Keratinocyte (primary cell): ENCODE measurements around the gene NTMT1. TPM values are rescaled to one million over a fixed set of nuclear protein-coding genes. Genes with fewer than 3 reads are reported as not detected.

Source experiments
- DNase-seq: peaks from one replicate; pipeline ENCODE4 v3.0.0-alpha.2; 2011; ENCODE audit warnings: low read depth, missing footprints, low spot score
- FAIRE-seq: peaks from 2 replicates; lab custom pipeline; 2011; peaks lifted over from hg19 to GRCh38; lab: Jason Lieb, UNC
- H2AFZ ChIP-seq: 2 replicates; pipeline ENCODE4 v1.6.0; 2012; ENCODE audit warnings: low read length, control low read depth, inconsistent platforms; ENCODE audit not compliant: control insufficient read depth
- H3K27ac ChIP-seq: 2 replicates; pipeline ENCODE4 v1.5.1; 2011; ENCODE audit warnings: low read length; ENCODE audit not compliant: control insufficient read depth, insufficient read depth
- H3K27me3 ChIP-seq: 3 replicates; pipeline ENCODE4 v1.6.0; 2011; ENCODE audit warnings: low read length; ENCODE audit not compliant: control insufficient read depth, insufficient read depth; ENCODE audit errors: extremely low read depth
- H3K36me3 ChIP-seq, 2 experiments: 2 replicates in 1 of 2; 3 replicates in 1 of 2; pipeline ENCODE4 v1.5.1; 2011; ENCODE audit warnings: low read length in 2 of 2, mild to moderate bottlenecking in 1 of 2; ENCODE audit not compliant: control insufficient read depth in 2 of 2, insufficient read depth in 2 of 2; ENCODE audit errors: extremely low read depth in 1 of 2
- H3K4me1 ChIP-seq: 3 replicates; pipeline ENCODE4 v1.5.1; 2011; ENCODE audit warnings: low read length; ENCODE audit not compliant: control insufficient read depth, insufficient read depth; ENCODE audit errors: extremely low read depth
- H3K4me2 ChIP-seq: 3 replicates; pipeline ENCODE4 v1.6.0; 2011; ENCODE audit warnings: low read depth, low read length; ENCODE audit not compliant: control insufficient read depth, insufficient read depth; ENCODE audit errors: extremely low read depth
- H3K4me3 ChIP-seq, 3 experiments: fragments of 200-600 bp in 1 of 3; sonication (generic) in 1 of 3; 2 replicates in 2 of 3; 3 replicates in 1 of 3; pipeline ENCODE4 v1.5.1; 2011 to 2016; ENCODE audit warnings: low read length in 3 of 3, mild to moderate bottlenecking in 3 of 3, control low read depth in 2 of 3, inconsistent platforms in 1 of 3, low read depth in 1 of 3, mixed read lengths in 1 of 3, mixed run types in 1 of 3, moderate library complexity in 1 of 3; ENCODE audit not compliant: control insufficient read depth in 2 of 3, insufficient read depth in 2 of 3; ENCODE audit errors: extremely low read depth in 1 of 3
- H3K79me2 ChIP-seq: 2 replicates; pipeline ENCODE4 v1.6.0; 2012; ENCODE audit warnings: low read length; ENCODE audit not compliant: control insufficient read depth, insufficient read depth
- H3K9ac ChIP-seq: 3 replicates; pipeline ENCODE4 v1.6.0; 2011; ENCODE audit warnings: low read length; ENCODE audit not compliant: control insufficient read depth, insufficient read depth; ENCODE audit errors: extremely low read depth
- H3K9me1 ChIP-seq: 3 replicates; pipeline ENCODE4 v1.6.0; 2011; ENCODE audit warnings: low read length; ENCODE audit not compliant: control insufficient read depth, insufficient read depth; ENCODE audit errors: extremely low read depth
- H3K9me3 ChIP-seq: 2 replicates; pipeline ENCODE4 v1.5.1; 2012; ENCODE audit warnings: low read depth, low read length; ENCODE audit not compliant: control insufficient read depth
- H4K20me1 ChIP-seq: 3 replicates; pipeline ENCODE4 v1.6.0; 2011; ENCODE audit warnings: low read length; ENCODE audit not compliant: control insufficient read depth, insufficient read depth; ENCODE audit errors: extremely low read depth
- CTCF ChIP-seq, 3 experiments: IDR thresholded peaks in 1 of 3; conservative IDR thresholded peaks in 1 of 3; optimal IDR thresholded peaks in 1 of 3; 2 replicates in 2 of 3; 3 replicates in 1 of 3; pipeline versions ENCODE3 to v1.5.1; 2011; ENCODE audit warnings: low read length in 3 of 3, mild to moderate bottlenecking in 3 of 3, moderate library complexity in 2 of 3, control low read depth in 1 of 3, inconsistent platforms in 1 of 3; ENCODE audit not compliant: insufficient read depth in 2 of 3; ENCODE audit errors: extremely low read depth in 1 of 3
- EZH2 ChIP-seq: IDR thresholded peaks from one replicate; pipeline ENCODE4 v1.6.1; 2012; ENCODE audit warnings: inconsistent platforms, mild to moderate bottlenecking, low read length, moderate library complexity
- dilution Hi-C: fragments of 300-500 bp; cut with MboI; formaldehyde crosslinking; loops from one replicate; pipeline ENCODE4 v1.7.0; 2020; ENCODE audit warnings: low sequenced_read_pairs; ENCODE audit not compliant: extremely low pct_ligation_motif_present
- polyA plus RNA-seq, 5 experiments: library from polyadenylated mRNA; depleted of rRNA in 3 of 5; stranded (reverse) in 3 of 5; stranded (forward) in 1 of 5; unstranded in 1 of 5; fragments of >200 nt; gene quantifications; 1 replicate in 1 of 5; 2 replicates in 3 of 5; 3 replicates in 1 of 5; pipeline versions ENCODE4 v1.2.1 to v1.2.3, GENCODE V29; 2011 to 2012; ENCODE audit warnings: missing spikeins in 2 of 5, low read depth in 1 of 5, low replicate concordance in 1 of 5

NTMT1 gene
- polyA plus RNA-seq, 1 donor (not counting 4 experiments of a cell fraction or from before 2014, with no cell fraction given), result 50.2 TPM

- dilution Hi-C loops, result loop anchor here (25.0 kb wide), 1 partner anchor 450 kb away; no protein-coding TSS in a partner anchor
- Histone ChIP-seq H3K9me1 (no peaks in the 10 kb centered on the region), H2AFZ (no peak overlapping the region), H3K79me2 (no peaks in the 10 kb centered on the region), H3K4me2 (no peak overlapping the region), H3K36me3 (no peaks in the 10 kb centered on the region), H3K27me3 (no peaks in the 10 kb centered on the region), H3K4me1 (peaks cover 20% of the 10 kb centered on the region), H3K9ac (no peak overlapping the region), H3K4me3 (no peak overlapping the region), H4K20me1 (no peaks in the 10 kb centered on the region), H3K27ac (no peak overlapping the region), H3K9me3 (no peaks in the 10 kb centered on the region)
- FAIRE-seq (no peak), DNase-seq (no peak)
- TF ChIP-seq EZH2 (no peak), CTCF (optimal IDR thresholded peaks at IDR 0.05 in 1 of 3, IDR thresholded peaks at IDR 0.05 in 1 of 3, conservative IDR thresholded peaks at IDR 0.05 in 1 of 3; ENCODE audit: extremely low read depth in 1 of 3, insufficient read depth in 2 of 3, low read length in 3 of 3) (peak in 1 of 3 experiments; percentile 16)
Measured at GRCh38 chr9:129612123-129612522, 13.8 kb upstream of the NTMT1 start.

GRCh38 chr9:129612815-129613519 is 13.0 kb upstream of the NTMT1 start:
- dilution Hi-C loops, result loop anchor here (25.0 kb wide), 1 partner anchor 451 kb away; no protein-coding TSS in a partner anchor
- no peak overlapping the region for H3K9ac ChIP-seq
- no peaks in the 10 kb centered on the region for H3K79me2 ChIP-seq
- no peak overlapping the region for H3K4me2 ChIP-seq
- H3K9me1 ChIP-seq, result no peaks in the 10 kb centered on the region
- DNase-seq (no peak), FAIRE-seq (no peak)
- no peak overlapping the region for H3K4me3 ChIP-seq
- peaks cover 16% of the 10 kb centered on the region for H3K4me1 ChIP-seq
- H2AFZ ChIP-seq, result no peak overlapping the region
- H3K9me3 ChIP-seq, result no peaks in the 10 kb centered on the region
- TF ChIP-seq EZH2 (no peak), CTCF (optimal IDR thresholded peaks at IDR 0.05 in 1 of 3, IDR thresholded peaks at IDR 0.05 in 1 of 3, conservative IDR thresholded peaks at IDR 0.05 in 1 of 3; ENCODE audit: extremely low read depth in 1 of 3, insufficient read depth in 2 of 3, low read length in 3 of 3) (no peak)
- H4K20me1 ChIP-seq, result no peaks in the 10 kb centered on the region
- no peaks in the 10 kb centered on the region for H3K36me3 ChIP-seq
- no peaks in the 10 kb centered on the region for H3K27me3 ChIP-seq
- H3K27ac ChIP-seq, result no peak overlapping the region
